ENCODE data around the gene GRK3.

GRK3 gene

GRCh38 chr22:25621986-25622385, 57.5 kb downstream of the GRK3 start:
- Histone ChIP-seq H3K9ac (ENCODE audit: low read length) (no peak overlapping the region), H3K14ac (ENCODE audit: low read length) (no peak overlapping the region), H3K18ac (ENCODE audit: low read length) (no peak overlapping the region)

GRCh38 chr22:25623310-25623734, 58.8 kb downstream of the GRK3 start:
- no peak overlapping the region for H3K4me3 ChIP-seq (ENCODE audit: low read depth, low read length)
- H3K9me3 ChIP-seq (ENCODE audit: insufficient read depth, low read depth, low read length), result peaks cover 2% of the 10 kb centered on the region
- H3K14ac ChIP-seq (ENCODE audit: low read length), result no peak overlapping the region
- DNase-seq, result no peak
- no peak overlapping the region for H2BK5ac ChIP-seq (ENCODE audit: low read depth, low read length, poor library complexity)
- H4K91ac ChIP-seq (ENCODE audit: low read depth, low read length), result no peak overlapping the region
- H3K23ac ChIP-seq (ENCODE audit: low read length), result no peak overlapping the region
- H3K27ac ChIP-seq (ENCODE audit: low read depth, low read length), result no peak overlapping the region
- WGBS (ENCODE audit: extremely low coverage, insufficient coverage, insufficient read length), result no CpG with 5 or more reads among the region's 8 CpGs
- H2BK120ac ChIP-seq (ENCODE audit: insufficient read depth, low read length, poor library complexity), result no peak overlapping the region
- no peak overlapping the region for H4K8ac ChIP-seq (ENCODE audit: low read depth, low read length)
- no peaks in the 10 kb centered on the region for H3K36me3 ChIP-seq (ENCODE audit: control insufficient read depth in 1 of 2, insufficient read depth in 2 of 2, low read length in 2 of 2)
- H3K4me1 ChIP-seq (ENCODE audit: control insufficient read depth in 1 of 2, insufficient read depth in 2 of 2, low read length in 2 of 2), result no peaks in the 10 kb centered on the region
- no peak overlapping the region for H3K9ac ChIP-seq (ENCODE audit: low read length)
- no peak overlapping the region for H3K18ac ChIP-seq (ENCODE audit: low read length)
- no peak overlapping the region for H3K4me2 ChIP-seq (ENCODE audit: low read length)
- no peaks in the 10 kb centered on the region for H3K79me1 ChIP-seq (ENCODE audit: low read length)
- H3K79me2 ChIP-seq (ENCODE audit: control insufficient read depth, insufficient read depth, low read length, poor library complexity), result no peaks in the 10 kb centered on the region
- no peaks in the 10 kb centered on the region for H3K27me3 ChIP-seq (ENCODE audit: insufficient read depth, low read length)
- H2AK5ac ChIP-seq (ENCODE audit: low read length), result no peak overlapping the region
- H2AFZ ChIP-seq (ENCODE audit: insufficient read depth, low read length, poor library complexity), result no peak overlapping the region
- no peak overlapping the region for H4K12ac ChIP-seq (ENCODE audit: low read depth, low read length)
- H3K4ac ChIP-seq (ENCODE audit: low read depth, low read length), result no peak overlapping the region
- no peak overlapping the region for H2BK12ac ChIP-seq (ENCODE audit: low read length)

More at GRCh38 chr22:25621986-25622385, 57.5 kb downstream of the GRK3 start:
- no peak overlapping the region for H4K8ac ChIP-seq (ENCODE audit: low read depth, low read length)
- H3K4me1 ChIP-seq (ENCODE audit: control insufficient read depth in 1 of 2, insufficient read depth in 2 of 2, low read length in 2 of 2), result no peaks in the 10 kb centered on the region
- peaks cover 2% of the 10 kb centered on the region for H3K9me3 ChIP-seq (ENCODE audit: insufficient read depth, low read depth, low read length)
- H4K12ac ChIP-seq (ENCODE audit: low read depth, low read length), result no peak overlapping the region
- no peak overlapping the region for H3K4ac ChIP-seq (ENCODE audit: low read depth, low read length)
- H3K27ac ChIP-seq (ENCODE audit: low read depth, low read length), result no peak overlapping the region
- H2AFZ ChIP-seq (ENCODE audit: insufficient read depth, low read length, poor library complexity), result no peak overlapping the region
- no peaks in the 10 kb centered on the region for H3K79me1 ChIP-seq (ENCODE audit: low read length)
- no CpG with 5 or more reads among the region's 7 CpGs for WGBS (ENCODE audit: extremely low coverage, insufficient coverage, insufficient read length)
- no peak for DNase-seq
- H3K23ac ChIP-seq (ENCODE audit: low read length), result no peak overlapping the region
- no peaks in the 10 kb centered on the region for H3K36me3 ChIP-seq (ENCODE audit: control insufficient read depth in 1 of 2, insufficient read depth in 2 of 2, low read length in 2 of 2)
- no peaks in the 10 kb centered on the region for H3K27me3 ChIP-seq (ENCODE audit: insufficient read depth, low read length)
- H3K79me2 ChIP-seq (ENCODE audit: control insufficient read depth, insufficient read depth, low read length, poor library complexity), result no peaks in the 10 kb centered on the region
- no peak overlapping the region for H2BK5ac ChIP-seq (ENCODE audit: low read depth, low read length, poor library complexity)
- no peak overlapping the region for H3K4me2 ChIP-seq (ENCODE audit: low read length)
- H2BK120ac ChIP-seq (ENCODE audit: insufficient read depth, low read length, poor library complexity), result no peak overlapping the region
- no peak overlapping the region for H3K4me3 ChIP-seq (ENCODE audit: low read depth, low read length)
- H2AK5ac ChIP-seq (ENCODE audit: low read length), result no peak overlapping the region
- no peak overlapping the region for H2BK12ac ChIP-seq (ENCODE audit: low read length)
- H4K91ac ChIP-seq (ENCODE audit: low read depth, low read length), result no peak overlapping the region

GRCh38 chr22:25623851-25624250, 59.4 kb downstream of the GRK3 start:
- no peak overlapping the region for H3K23ac ChIP-seq (ENCODE audit: low read length)
- no peak overlapping the region for H3K14ac ChIP-seq (ENCODE audit: low read length)
- H3K18ac ChIP-seq (ENCODE audit: low read length), result no peak overlapping the region
- no peak overlapping the region for H3K4me3 ChIP-seq (ENCODE audit: low read depth, low read length)
- H3K36me3 ChIP-seq (ENCODE audit: control insufficient read depth in 1 of 2, insufficient read depth in 2 of 2, low read length in 2 of 2), result no peaks in the 10 kb centered on the region
- H2AK5ac ChIP-seq (ENCODE audit: low read length), result no peak overlapping the region
- no peaks in the 10 kb centered on the region for H3K79me2 ChIP-seq (ENCODE audit: control insufficient read depth, insufficient read depth, low read length, poor library complexity)
- WGBS (ENCODE audit: extremely low coverage, insufficient coverage, insufficient read length), result no CpG with 5 or more reads among the region's 7 CpGs
- no peak overlapping the region for H2BK12ac ChIP-seq (ENCODE audit: low read length)
- H3K79me1 ChIP-seq (ENCODE audit: low read length), result no peaks in the 10 kb centered on the region
- H4K91ac ChIP-seq (ENCODE audit: low read depth, low read length), result no peak overlapping the region
- H3K9ac ChIP-seq (ENCODE audit: low read length), result no peak overlapping the region
- H3K27ac ChIP-seq (ENCODE audit: low read depth, low read length), result no peak overlapping the region
- no peak overlapping the region for H3K4me2 ChIP-seq (ENCODE audit: low read length)
- no peak overlapping the region for H2BK5ac ChIP-seq (ENCODE audit: low read depth, low read length, poor library complexity)
- H4K8ac ChIP-seq (ENCODE audit: low read depth, low read length), result no peak overlapping the region
- H2AFZ ChIP-seq (ENCODE audit: insufficient read depth, low read length, poor library complexity), result no peak overlapping the region
- no peak overlapping the region for H4K12ac ChIP-seq (ENCODE audit: low read depth, low read length)
- no peak overlapping the region for H3K4ac ChIP-seq (ENCODE audit: low read depth, low read length)
- H2BK120ac ChIP-seq (ENCODE audit: insufficient read depth, low read length, poor library complexity), result no peak overlapping the region
- no peaks in the 10 kb centered on the region for H3K27me3 ChIP-seq (ENCODE audit: insufficient read depth, low read length)
- H3K4me1 ChIP-seq (ENCODE audit: control insufficient read depth in 1 of 2, insufficient read depth in 2 of 2, low read length in 2 of 2), result no peaks in the 10 kb centered on the region
- DNase-seq, result no peak
- peaks cover 2% of the 10 kb centered on the region for H3K9me3 ChIP-seq (ENCODE audit: insufficient read depth, low read depth, low read length)

- Histone ChIP-seq H3K27ac (ENCODE audit: low read depth, low read length) (no peak overlapping the region), H2BK12ac (ENCODE audit: low read length) (no peak overlapping the region), H4K8ac (ENCODE audit: low read depth, low read length) (no peak overlapping the region), H2BK5ac (ENCODE audit: low read depth, low read length, poor library complexity) (no peak overlapping the region), H3K9me3 (ENCODE audit: insufficient read depth, low read depth, low read length) (peaks cover 2% of the 10 kb centered on the region), H3K9ac (ENCODE audit: low read length) (no peak overlapping the region), H4K91ac (ENCODE audit: low read depth, low read length) (no peak overlapping the region), H3K36me3 (ENCODE audit: control insufficient read depth in 1 of 2, insufficient read depth in 2 of 2, low read length in 2 of 2) (no peaks in the 10 kb centered on the region), H3K4me3 (ENCODE audit: low read depth, low read length) (no peak overlapping the region), H3K4ac (ENCODE audit: low read depth, low read length) (no peak overlapping the region), H3K27me3 (ENCODE audit: insufficient read depth, low read length) (no peaks in the 10 kb centered on the region), H3K4me1 (ENCODE audit: control insufficient read depth in 1 of 2, insufficient read depth in 2 of 2, low read length in 2 of 2) (no peaks in the 10 kb centered on the region), H3K14ac (ENCODE audit: low read length) (no peak overlapping the region), H3K18ac (ENCODE audit: low read length) (no peak overlapping the region), H3K79me2 (ENCODE audit: control insufficient read depth, insufficient read depth, low read length, poor library complexity) (no peaks in the 10 kb centered on the region), H2BK120ac (ENCODE audit: insufficient read depth, low read length, poor library complexity) (no peak overlapping the region), H2AFZ (ENCODE audit: insufficient read depth, low read length, poor library complexity) (no peak overlapping the region), H3K79me1 (ENCODE audit: low read length) (no peaks in the 10 kb centered on the region), H3K23ac (ENCODE audit: low read length) (no peak overlapping the region), H3K4me2 (ENCODE audit: low read length) (no peak overlapping the region), H4K12ac (ENCODE audit: low read depth, low read length) (no peak overlapping the region), H2AK5ac (ENCODE audit: low read length) (no peak overlapping the region)
- no peak for DNase-seq
- WGBS (ENCODE audit: extremely low coverage, insufficient coverage, insufficient read length), result no CpG with 5 or more reads among the region's 6 CpGs
These were observed 60.0 kb downstream of the GRK3 start for GRCh38 chr22:25624476-25624875.

All from trophoblast cell (in vitro differentiated cells and primary cell).